DMS153 treated with DMSO at 0.1 percent for 48 hours (cell line): ENCODE results near the gene GFPT1.

Source experiments
- DNase-seq: peaks from one replicate; lab custom pipeline; 2025; ENCODE audit not compliant: unreplicated experiment; lab: John Stamatoyannopoulos, UW

The GFPT1 gene

DNA sequence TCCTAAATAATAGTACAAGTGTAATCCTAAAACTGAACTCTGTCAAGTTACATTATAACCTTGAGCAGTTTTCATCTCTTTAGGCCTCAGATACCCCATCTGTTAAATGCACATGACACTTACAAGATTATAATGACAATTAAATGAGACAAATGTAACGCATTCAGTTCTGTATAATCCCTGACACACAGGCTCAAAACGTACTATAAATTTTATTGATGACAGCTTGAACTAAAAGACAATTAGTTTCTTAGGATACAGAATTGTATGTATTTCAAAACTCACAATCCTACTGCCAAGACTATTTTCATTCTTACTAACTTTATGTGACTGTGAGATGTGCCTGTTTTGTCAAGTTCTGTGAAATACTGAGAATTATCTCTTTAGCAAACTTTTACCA lies 56.2 kb downstream of the GFPT1 start:
- DNase-seq = no peak

DNA sequence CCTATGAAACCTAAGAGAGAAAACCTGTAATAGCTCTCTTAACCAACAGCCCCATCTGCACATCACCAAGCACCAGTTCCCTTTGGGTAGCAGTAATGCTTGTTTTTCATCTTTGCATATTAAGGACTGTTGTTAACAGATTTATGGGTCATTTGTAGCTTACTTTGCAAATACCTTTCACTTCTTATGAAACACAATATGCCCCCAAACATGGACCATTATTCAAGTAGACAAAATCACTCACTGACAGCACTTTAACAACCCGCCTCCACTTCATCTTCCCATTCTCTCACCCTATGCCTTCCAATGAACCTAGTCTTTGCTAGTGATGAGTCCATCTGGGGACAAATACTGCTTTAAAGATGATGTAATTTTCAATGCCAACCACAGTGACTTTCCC lies 64.4 kb downstream of the GFPT1 start:
- no peak for DNase-seq

DNA sequence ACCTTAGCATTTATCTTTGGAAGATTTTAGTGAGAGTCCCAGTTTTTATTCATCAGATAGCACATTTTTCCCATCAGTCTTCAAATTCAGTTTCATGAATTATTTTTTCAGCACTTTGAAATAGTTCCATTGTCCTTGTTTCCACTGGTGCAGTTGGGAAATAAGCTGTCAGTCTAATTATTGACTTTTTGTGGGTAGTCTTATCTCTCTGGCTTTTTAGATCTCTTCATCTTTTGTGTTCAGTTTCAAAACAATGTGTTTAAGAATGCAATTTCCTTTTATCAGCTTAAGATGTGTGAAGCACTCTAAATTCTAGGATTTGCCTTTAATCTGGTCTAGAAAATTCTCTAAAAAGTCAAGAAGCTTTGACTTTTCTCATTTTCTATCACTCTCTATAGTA lies 70.5 kb downstream of the GFPT1 start:
- no peak for DNase-seq

DNA sequence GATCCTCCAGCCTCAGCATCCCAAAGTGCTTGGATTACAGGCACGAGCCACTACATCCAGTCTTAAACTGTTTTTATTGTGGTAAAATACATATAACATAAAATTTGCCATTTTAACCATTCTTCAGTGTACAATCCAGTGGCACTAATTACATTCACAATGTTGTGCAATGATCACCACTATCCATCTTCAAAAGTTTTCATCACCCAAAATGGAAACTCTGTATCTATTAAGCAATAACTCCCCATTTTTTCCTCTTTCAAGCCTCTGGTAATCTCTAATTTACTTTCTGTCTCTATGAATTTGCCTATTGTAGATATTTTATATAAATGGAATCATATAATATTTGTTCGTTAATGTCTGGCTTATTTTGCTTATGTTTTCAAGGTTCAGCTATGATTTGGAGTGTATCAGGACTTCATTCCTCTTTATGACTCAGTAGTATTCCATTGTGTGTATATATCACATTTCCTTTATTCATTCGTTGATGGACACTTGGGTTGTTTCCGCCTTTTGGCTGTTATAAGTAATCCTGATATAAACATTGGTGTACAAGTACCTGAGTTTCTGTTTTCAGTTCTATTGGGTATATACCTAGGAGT lies 71.8 kb downstream of the GFPT1 start:
- no peak for DNase-seq

DNA sequence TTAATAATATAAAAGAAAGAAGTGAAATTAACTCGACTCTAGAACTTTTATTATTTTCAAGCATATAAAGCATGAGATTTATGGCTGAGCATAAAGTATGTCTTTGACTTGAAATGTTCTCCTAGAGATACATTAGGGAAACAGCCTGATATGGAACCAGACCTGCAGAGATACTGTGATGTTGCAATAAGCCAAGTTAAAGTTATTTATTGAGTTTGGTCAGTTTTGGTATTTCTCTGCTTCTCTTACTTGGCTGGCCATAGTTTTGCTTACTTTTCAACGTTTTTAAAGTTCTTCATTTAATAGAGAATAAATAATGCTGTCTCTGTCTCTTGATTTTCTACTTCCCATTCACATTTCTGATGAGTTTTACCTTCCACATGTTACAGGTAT lies 76.0 kb downstream of the GFPT1 start:
- DNase-seq = no peak

DNA sequence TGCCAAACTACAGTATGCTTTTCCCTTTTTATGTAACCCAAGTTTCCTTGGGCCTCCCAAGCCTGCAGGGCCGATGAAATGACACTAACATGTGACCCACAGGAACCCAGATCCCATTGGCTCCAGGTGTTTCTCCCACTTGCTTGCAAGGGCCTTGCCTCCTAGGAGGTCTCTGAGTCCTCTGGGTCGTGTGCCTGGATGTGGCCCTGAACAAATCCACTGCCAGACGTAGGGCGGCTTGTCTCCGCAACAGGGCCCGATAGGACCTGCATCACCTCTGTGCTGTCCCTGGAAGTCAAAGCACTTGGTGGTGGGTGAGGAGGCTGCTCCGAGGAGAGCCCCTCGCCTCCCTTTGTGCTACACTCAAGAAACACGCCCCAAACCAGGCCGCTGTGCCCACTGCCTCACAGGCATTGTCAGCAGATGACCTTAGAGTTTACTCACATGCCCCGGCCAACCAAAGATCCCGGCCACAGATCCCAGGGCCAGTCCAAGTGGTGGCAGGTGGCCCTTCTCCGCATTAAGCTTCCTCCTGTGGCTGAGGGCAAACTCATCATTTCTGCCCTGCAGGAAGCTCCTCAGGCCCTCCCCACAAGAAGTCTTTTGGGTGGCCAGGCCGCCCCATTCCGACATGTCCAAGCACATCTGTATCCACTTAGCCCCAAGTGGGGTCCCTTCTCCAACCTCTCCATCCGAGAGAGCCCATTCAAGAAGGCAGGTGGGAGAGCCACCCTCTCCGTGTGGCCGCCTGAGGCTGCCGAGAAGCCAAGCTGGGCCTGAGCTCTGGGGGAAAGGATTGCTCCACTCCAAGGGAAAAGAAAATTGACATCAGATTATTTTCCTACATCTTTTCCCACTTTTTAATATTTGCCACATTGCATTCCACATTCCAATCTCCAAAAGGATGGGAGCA lies 76.7 kb downstream of the GFPT1 start:
- no peak for DNase-seq

DNA sequence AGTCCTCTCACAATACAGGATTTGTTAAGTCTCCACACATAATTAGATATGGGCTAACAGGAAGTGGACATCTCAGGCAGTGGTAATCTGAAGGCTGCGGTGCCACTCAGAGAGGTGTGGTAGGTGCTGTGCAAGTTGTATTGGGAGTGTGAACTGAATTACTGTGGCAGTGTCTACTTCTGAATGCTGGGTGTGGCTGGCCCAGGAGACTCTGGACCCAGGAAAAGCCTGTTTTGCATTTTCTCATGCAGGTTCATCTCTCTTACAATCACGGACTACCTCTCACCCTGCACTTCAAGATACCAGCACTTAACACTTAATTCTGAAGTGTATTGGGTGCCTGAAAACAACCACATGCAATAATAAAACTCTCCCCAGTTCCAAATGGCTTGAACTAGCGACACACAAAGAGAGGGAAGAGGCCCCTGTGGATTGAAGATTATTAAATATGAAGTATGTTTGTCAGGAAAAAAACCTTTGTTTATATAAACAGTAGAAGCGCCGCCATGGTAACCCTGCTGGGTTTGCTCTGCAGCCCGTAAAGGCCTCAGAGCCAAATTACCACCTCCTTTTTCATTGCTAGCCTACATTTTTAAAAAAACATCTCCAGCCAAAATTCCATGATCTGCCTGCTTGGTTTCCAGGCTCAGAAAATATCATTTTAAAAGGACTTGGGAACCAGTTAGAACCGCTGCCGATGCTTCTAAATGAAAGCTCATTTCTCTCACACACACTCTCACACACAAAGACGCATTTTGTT lies 77.5 kb downstream of the GFPT1 start:
- DNase-seq = peak; percentile 51

DNA sequence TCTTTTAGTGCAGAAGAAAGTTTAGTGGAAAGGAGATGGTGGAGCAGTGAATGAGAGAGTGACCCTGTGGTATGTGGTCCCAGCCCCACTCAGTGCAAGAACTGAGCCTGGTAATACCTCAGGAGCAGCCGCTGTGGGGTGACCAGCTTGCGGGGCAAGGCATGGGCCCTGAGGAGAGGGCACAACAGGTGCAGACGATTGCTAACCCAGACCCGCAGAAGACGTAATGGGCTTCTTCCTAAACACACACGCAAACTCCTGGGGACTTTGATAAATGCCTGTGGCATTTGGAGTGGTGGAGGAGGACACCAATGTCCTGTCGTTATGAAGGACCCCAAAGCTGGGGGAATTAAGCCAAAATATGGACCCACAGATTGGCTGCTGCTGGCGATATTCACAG lies 78.7 kb downstream of the GFPT1 start:
- no peak for DNase-seq

DNA sequence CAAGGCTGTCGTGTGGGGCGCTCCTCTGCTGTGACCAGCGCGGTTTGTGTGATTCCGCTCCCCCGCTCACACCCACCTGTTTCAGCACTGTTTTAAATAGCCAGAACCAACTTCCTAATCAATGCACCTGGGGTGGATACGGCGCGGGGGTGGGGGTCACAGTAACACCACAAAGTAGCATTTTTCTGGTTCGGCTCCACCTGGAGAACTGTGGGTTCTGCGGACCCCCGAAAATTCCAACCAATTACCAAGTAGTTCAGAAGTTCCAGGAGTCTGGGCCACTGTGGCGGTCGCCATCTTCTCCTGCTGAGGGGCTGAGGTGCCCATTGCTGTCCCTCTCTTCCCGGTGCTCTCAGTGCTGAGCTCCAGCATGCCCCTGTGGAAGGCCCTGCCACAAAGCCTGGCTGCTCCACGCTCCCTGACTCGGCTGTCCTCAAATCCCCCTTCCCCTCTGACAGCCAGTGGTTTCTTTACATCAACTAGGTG lies 79.4 kb downstream of the GFPT1 start:
- DNase-seq = no peak

DNA sequence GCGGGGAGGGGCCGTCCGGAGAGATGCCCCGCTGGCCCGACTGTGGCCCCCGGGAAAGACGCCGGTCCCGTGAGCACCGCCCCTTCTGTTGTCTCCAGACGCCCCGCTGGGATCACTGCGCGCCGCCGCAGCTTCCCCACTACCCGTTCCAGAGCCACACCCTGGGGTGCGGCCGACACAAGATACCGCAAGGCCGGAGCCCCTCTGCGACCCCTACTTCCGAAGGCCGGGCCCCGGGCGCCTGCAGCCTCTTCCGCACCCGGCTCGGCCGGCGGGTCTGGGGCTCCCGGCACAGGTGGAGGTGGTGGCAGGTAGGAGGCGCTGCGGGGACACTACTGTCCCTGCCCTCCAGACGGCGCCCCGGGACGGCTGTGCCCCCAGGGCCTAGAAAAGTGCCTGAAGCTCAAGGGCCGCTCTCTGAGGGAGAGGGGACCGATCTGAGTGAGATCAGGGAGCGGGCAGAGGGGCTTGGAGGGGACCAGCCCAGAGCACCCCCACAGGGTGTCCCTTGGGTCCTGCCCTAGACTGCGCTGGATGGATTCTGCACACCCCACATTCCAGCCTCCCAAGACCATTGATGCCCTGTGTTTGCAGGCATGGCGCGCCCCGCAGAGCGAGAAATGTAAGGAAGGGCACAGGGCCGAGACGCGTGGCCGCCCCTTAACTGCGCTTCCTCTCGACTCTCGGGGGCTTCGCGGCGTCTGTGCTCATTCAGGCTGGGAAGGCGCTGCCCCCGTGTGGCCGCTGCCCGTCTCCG lies 80.0 kb downstream of the GFPT1 start:
- peak; percentile 14 for DNase-seq

DNA sequence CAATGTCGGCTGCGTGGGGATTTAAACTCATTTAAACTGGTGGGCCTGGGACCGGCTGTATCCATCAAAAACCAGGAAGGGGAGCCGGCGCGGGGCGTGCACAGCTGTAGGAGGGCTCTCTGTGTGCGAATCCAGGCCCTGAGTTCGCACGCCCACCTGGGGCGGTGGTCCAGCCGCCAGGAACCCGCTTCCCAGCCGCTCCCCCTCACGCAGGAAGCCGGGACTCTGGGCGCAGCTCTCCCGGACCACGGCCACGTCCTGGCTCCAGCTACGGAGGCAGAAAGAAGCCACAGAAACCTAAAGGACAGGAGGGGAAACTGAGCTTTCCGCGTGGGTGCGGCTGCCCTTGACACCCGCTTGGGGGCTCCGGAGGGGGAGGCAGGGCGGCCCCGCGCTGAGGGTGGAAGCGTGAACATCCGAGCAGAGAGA lies 80.6 kb downstream of the GFPT1 start:
- DNase-seq = no peak

DNA sequence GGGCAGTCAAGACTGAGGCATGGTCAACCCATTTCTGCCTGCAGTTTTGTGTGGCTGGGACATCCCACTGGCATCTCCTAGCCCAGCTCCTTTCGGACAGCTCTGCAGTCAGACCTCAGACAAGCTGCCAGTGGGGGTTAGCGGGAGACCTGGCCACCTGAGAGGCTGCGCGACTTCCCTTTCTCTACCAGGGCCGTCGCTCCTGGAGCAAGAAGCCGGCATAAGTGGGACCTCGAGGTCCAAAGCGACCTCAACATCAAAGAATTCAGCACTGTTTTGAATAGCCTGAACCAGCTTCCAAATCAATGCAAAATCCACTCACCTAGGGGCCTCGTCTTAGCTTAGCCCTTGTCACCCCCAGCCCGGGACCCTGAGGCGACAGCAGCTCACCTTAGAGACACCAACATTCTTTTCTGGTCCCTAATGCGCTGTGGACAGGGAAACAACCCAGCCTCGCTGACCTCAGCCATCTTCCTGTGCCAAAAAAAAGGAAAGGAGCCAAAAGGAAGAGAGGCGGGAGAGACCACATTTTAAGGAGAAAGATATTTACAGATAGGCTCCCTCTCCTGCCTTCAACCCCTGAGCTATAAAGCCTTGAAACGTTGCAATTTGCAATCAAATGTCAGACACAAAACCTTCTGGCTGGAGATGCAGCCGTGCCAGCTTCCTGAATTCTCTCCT lies 81.2 kb downstream of the GFPT1 start:
- DNase-seq = no peak

DNA sequence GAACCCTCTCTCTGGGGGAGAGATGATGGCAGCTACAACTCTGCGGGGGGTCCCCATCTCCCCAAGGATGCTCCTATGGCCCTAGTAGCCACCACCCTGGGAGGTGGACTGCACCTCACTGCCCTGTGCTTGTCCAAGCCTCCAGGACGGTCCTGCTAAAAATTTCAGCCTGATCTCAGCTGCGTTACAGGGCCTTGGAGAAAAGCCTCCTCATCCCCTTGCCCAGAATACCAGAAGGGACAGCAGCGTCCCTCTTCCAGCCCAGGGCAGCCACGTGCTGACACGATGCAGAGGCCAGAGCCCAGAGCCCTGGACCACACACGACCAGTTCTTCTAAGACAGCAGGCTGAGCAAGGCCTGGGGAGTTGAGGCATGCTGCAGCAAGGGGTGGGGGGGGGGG lies 81.9 kb downstream of the GFPT1 start:
- DNase-seq = no peak

DNA sequence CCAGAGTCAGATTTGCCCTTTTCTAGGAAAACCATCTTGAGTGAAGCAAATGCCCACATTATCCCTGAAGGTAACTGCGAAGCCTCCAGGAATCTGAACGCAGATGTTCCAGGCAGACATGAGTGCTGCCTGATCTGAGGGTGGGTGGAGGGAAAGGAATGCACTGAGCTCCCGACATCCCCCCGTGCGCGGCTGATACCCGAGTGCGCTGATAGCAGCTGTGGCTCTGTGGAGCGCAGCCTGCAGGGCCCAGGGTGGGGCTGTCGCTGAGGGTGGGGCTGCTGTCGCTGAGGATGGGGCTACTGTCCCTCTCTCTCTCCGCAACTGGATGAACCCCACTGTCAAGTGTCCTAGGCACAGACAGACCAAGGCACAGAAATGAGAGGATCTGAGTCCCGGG lies 82.4 kb downstream of the GFPT1 start:
- DNase-seq = no peak

DNA sequence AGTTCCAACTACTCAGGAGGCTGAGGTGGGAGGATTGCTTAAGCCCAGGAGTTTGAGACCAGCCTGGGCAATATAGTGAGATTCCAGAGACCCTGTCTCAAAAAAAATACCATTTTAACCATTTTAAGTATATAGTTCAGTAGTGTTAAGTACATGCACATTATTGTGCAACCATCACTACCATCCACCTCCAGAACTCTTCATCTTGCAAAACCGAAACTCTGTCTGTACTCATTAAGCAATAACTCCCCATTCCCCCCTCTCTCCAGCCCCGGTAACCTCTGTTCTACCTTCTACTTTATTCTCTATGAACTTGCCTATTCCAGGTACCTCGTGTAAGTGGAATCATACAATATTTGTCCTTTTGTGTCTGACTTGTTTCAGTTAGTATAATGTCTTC lies 86.4 kb downstream of the GFPT1 start:
- DNase-seq = no peak

DNA sequence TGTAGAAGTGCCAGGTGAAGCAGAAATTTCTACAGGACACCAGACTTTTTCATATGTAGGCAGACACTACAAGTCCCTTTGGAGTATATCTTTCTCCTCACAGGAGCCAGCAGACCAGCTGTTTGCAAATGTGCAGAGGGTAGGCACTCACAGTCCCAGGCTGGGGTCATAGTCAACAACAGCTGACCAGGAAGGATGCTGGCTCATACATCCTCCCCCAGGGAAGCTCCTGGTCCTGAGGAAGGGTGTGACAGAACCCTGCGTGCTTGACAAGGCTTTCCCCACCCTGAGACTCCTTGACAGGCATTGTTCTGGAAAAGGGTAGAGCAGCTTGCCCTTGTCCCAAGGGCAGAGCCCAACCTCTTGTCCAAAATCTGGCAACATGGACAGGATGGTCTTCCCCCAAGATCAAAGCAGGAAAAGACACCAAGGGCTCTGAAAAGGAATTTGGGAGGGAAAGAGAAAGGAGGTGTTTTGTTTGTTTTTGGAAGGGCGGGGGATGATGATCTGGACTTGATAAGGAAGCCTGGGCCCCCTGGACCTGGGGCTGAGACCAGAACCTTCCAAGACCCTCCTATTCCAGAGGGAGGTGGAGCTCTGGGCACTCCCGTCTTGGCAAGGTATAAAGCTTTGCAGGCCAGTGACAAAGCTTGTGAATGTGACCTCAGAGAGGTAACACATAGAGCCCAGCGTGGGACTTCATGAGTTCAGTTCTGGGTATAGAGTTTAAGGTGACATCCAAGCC lies 87.1 kb downstream of the GFPT1 start:
- no peak for DNase-seq

DNA sequence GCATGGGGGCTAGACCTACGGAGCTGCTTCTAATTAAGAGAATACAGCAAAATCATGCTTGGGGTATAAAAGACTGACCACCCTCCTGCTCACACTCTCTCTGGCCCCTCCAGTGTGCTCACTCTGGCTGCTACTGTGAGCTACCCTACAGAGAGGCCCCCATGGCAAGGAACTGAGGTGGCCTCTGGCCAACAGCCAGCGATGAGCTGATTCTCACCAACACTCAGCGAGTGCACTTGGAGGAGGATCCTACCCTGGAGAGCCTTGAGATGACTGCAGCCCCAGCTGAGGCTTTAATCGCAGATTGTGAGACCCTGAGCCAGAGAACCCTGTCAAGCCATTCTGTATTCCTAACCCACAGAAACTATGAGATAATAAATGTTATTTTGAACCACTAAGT lies 88.2 kb downstream of the GFPT1 start:
- DNase-seq = no peak

DNA sequence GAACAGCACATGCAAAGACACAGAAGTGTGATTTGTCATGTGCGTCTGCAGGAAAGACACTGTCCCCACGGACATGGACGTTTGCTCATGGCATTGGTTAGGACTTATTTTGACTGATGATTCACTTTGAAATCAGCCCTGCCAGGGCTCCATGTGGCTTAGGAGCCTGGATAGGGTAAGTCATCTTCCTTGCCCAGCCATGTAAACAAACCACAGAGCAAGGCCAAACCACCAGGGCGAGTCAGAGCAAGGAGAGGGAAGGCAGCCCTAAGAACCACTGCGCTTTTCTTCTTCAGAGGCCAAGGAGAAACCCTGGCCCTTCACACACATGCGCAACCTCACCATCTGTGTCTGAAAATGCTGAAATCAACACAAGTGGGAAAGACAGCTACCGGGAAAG lies 88.8 kb downstream of the GFPT1 start:
- DNase-seq = no peak

DNA sequence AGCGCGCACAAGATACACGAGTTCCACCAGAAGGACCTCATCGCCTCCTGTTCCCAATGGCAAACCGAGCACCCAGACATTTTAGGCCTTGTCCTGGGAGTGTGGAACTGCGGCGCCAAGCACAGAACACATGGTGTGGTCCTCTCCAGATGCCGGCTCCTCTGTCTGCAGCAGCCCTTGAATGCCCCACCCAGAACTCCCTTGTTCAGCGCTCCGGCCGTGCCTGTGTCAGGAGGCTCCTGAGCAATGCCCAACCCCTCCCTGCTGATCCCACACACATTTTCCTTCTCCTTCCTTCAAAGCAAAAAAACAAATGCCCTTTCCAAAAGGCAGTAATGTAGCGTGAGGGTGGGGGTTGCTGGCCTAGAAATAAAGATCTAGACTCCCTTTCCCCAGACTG lies 89.8 kb downstream of the GFPT1 start:
- no peak for DNase-seq

DNA sequence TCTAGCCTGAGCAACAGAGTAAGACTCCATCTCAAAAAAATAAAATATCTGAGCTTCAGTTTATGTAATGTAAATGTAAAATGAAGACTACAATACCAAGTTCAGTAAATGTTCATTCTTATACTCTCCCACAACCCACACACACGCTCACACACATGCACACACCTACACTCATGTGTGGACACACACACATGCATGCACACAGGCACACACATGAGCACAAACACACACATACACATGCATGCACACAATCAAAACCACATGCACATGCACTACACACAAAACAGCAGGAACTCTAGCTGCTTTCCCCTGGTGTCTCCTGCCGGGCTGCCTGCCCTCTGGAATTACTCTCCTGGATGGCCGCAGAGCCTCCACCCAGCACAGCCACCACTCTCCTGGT lies 90.6 kb downstream of the GFPT1 start:
- DNase-seq = no peak
